Transverse colon (tissue), 4 donors: ENCODE data around the gene SPATA31C1.

Experiments
- POLR2A ChIP-seq: fragments of 450-650 bp; IDR thresholded peaks from one replicate; pipeline ENCODE4 v1.6.1; 2016; ENCODE audit warnings: antibody characterized with exemption, mild to moderate bottlenecking, moderate library complexity
- POLR2AphosphoS5 ChIP-seq, 3 donors: sonication (generic); formaldehyde crosslinking; IDR thresholded peaks; one replicate each; pipeline ENCODE4 v1.6.1; 2016; ENCODE audit warnings: antibody characterized with exemption in 3 of 3
- TF ChIP-seq, protein P1 (sequence below), 5 experiments: fragments of 200-600 bp in 3 of 5; fragments of 450-650 bp in 2 of 5; sonication (generic) in 3 of 5; IDR thresholded peaks; 1 replicate in 2 of 5; 2 replicates in 3 of 5; pipeline ENCODE4 v1.5.1; 2016 to 2017; ENCODE audit warnings: antibody characterized with exemption in 5 of 5, inconsistent platforms in 3 of 5, mild to moderate bottlenecking in 2 of 5, moderate library complexity in 1 of 5

GRCh38 chr9:87950296-87950695 lies 32.5 kb downstream of the SPATA31C1 start:
- TF ChIP-seq POLR2AphosphoS5 (IDR thresholded peaks at IDR 0.05) (no peak), POLR2A (no peak)
- TF ChIP-seq, protein P1, sequence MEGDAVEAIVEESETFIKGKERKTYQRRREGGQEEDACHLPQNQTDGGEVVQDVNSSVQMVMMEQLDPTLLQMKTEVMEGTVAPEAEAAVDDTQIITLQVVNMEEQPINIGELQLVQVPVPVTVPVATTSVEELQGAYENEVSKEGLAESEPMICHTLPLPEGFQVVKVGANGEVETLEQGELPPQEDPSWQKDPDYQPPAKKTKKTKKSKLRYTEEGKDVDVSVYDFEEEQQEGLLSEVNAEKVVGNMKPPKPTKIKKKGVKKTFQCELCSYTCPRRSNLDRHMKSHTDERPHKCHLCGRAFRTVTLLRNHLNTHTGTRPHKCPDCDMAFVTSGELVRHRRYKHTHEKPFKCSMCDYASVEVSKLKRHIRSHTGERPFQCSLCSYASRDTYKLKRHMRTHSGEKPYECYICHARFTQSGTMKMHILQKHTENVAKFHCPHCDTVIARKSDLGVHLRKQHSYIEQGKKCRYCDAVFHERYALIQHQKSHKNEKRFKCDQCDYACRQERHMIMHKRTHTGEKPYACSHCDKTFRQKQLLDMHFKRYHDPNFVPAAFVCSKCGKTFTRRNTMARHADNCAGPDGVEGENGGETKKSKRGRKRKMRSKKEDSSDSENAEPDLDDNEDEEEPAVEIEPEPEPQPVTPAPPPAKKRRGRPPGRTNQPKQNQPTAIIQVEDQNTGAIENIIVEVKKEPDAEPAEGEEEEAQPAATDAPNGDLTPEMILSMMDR (IDR thresholded peaks at IDR 0.05): no peak
